ENCODE measurements around the gene GAB2. TPM values are rescaled to one million over a fixed set of nuclear protein-coding genes. Genes with fewer than 3 reads are reported as not detected.

GAB2 gene
- total RNA-seq, 1 donor from 2014 or later, result 39.9 TPM

- peak overlapping the region; percentile 65 for H3K27ac Mint-ChIP-seq
- H3K9me3 Mint-ChIP-seq, result peaks cover 24% of the 10 kb centered on the region
- H3K36me3 Mint-ChIP-seq, result peaks cover 14% of the 10 kb centered on the region
- H3K4me3 Mint-ChIP-seq, result no peak overlapping the region
- DNase-seq (ENCODE audit: low spot score in 2 of 2, unreplicated experiment in 2 of 2), result no peak
- no peak for TF ChIP-seq CTCF (IDR thresholded peaks at IDR 0.05; ENCODE audit: unreplicated experiment)
- H3K4me1 Mint-ChIP-seq, result peaks cover 15% of the 10 kb centered on the region
- no peaks in the 10 kb centered on the region for H3K27me3 Mint-ChIP-seq (ENCODE audit: low read depth)
Observed at GRCh38 chr11:78325274-78325781, 92.3 kb downstream of the GAB2 start.

GRCh38 chr11:78323363-78323762 lies 94.3 kb downstream of the GAB2 start:
- H3K27ac Mint-ChIP-seq, result no peak overlapping the region
- TF ChIP-seq CTCF (IDR thresholded peaks at IDR 0.05; ENCODE audit: unreplicated experiment), result no peak
- H3K4me1 Mint-ChIP-seq, result peaks cover 30% of the 10 kb centered on the region
- no peaks in the 10 kb centered on the region for H3K27me3 Mint-ChIP-seq (ENCODE audit: low read depth)
- no peak for DNase-seq (ENCODE audit: low spot score in 2 of 2, unreplicated experiment in 2 of 2)
- peaks cover 14% of the 10 kb centered on the region for H3K36me3 Mint-ChIP-seq
- no peak overlapping the region for H3K4me3 Mint-ChIP-seq
- H3K9me3 Mint-ChIP-seq, result peaks cover 16% of the 10 kb centered on the region

- H3K4me1 Mint-ChIP-seq, result peaks cover 35% of the 10 kb centered on the region
- no peak for TF ChIP-seq CTCF (IDR thresholded peaks at IDR 0.05; ENCODE audit: unreplicated experiment)
- peaks cover 17% of the 10 kb centered on the region for H3K9me3 Mint-ChIP-seq
- DNase-seq (ENCODE audit: low spot score in 2 of 2, unreplicated experiment in 2 of 2), result no peak
- H3K27ac Mint-ChIP-seq, result peak overlapping the region; percentile 89
- no peak overlapping the region for H3K4me3 Mint-ChIP-seq
- peaks cover 17% of the 10 kb centered on the region for H3K36me3 Mint-ChIP-seq
- H3K27me3 Mint-ChIP-seq (ENCODE audit: low read depth), result no peaks in the 10 kb centered on the region
Observed at GRCh38 chr11:78319453-78319955, 98.1 kb downstream of the GAB2 start.

GRCh38 chr11:78318321-78319114 lies 99.1 kb downstream of the GAB2 start:
- no peak for TF ChIP-seq CTCF (IDR thresholded peaks at IDR 0.05; ENCODE audit: unreplicated experiment)
- H3K4me1 Mint-ChIP-seq, result peaks cover 45% of the 10 kb centered on the region
- no peak overlapping the region for H3K4me3 Mint-ChIP-seq
- H3K27me3 Mint-ChIP-seq (ENCODE audit: low read depth), result no peaks in the 10 kb centered on the region
- peaks cover 17% of the 10 kb centered on the region for H3K36me3 Mint-ChIP-seq
- no peak for DNase-seq (ENCODE audit: low spot score in 2 of 2, unreplicated experiment in 2 of 2)
- H3K27ac Mint-ChIP-seq, result peak overlapping the region; percentile 89
- H3K9me3 Mint-ChIP-seq, result peaks cover 12% of the 10 kb centered on the region

- no peak for DNase-seq (ENCODE audit: low spot score in 2 of 2, unreplicated experiment in 2 of 2)
- H3K27me3 Mint-ChIP-seq (ENCODE audit: low read depth), result no peaks in the 10 kb centered on the region
- H3K27ac Mint-ChIP-seq, result no peak overlapping the region
- H3K4me3 Mint-ChIP-seq, result no peak overlapping the region
- no peak for TF ChIP-seq CTCF (IDR thresholded peaks at IDR 0.05; ENCODE audit: unreplicated experiment)
- peaks cover 7% of the 10 kb centered on the region for H3K9me3 Mint-ChIP-seq
- H3K36me3 Mint-ChIP-seq, result peaks cover 3% of the 10 kb centered on the region
- H3K4me1 Mint-ChIP-seq, result peaks cover 64% of the 10 kb centered on the region
Observed at GRCh38 chr11:78315724-78316123, 101.9 kb downstream of the GAB2 start.

All from mesothelial cell of epicardium (in vitro differentiated cells).